HCT116 (cell line): ENCODE data around the gene ATG16L1. TPM values are rescaled to one million over a fixed set of nuclear protein-coding genes. Genes with fewer than 3 reads are reported as not detected.

Experiments
- ATAC-seq: fragments of 200-7000 bp; cut with Tn5 transposase; 2 replicates; pipeline ENCODE4 v1.9.1; 2020; ENCODE audit warnings: mild to moderate bottlenecking, moderate library complexity
- BruUV-seq: library from RNA; stranded (reverse); fragments of 400-500 nt; replicated peaks from 2 replicates; lab custom pipeline; 2021; lab: Mats Ljungman, UMichigan
- CTCF ChIA-PET: fragments of 300-600 bp; sonication (Branson Sonifier 250); formaldehyde crosslinking; loops from one replicate; lab custom pipeline; 2021; ENCODE audit warnings: antibody characterized with exemption; lab: Charles Lee
- POLR2A ChIA-PET: fragments of 300-600, 350-600 bp; sonication (Branson Sonifier 250); formaldehyde crosslinking; loops from one replicate; lab custom pipeline; 2021; ENCODE audit warnings: antibody characterized with exemption; lab: Charles Lee
- RAD21 ChIA-PET, 2 experiments: fragments of 300-600 bp; sonication (Branson Sonifier 250); formaldehyde crosslinking; loops; one replicate each; lab custom pipeline; 2023; ENCODE audit warnings: low total read pairs in 2 of 2; ENCODE audit not compliant: uncharacterized antibody in 2 of 2, unreplicated experiment in 2 of 2, low non-redundant PET in 1 of 2; lab: Charles Lee
- DNase-seq: peaks from one replicate; pipeline ENCODE4 v3.0.0-alpha.2; 2010; ENCODE audit warnings: low read depth, low spot score
- H2AFZ ChIP-seq: fragments of 200-600 bp; shearing (Covaris generic), sonication (generic); 2 replicates; pipeline ENCODE4 v1.6.1; 2017; ENCODE audit warnings: low read depth, mixed run types, mixed read lengths, antibody characterized with exemption, low read length; ENCODE audit not compliant: poor library complexity, severe bottlenecking
- H3K27ac ChIP-seq: 2 replicates; pipeline ENCODE4 v1.5.1; 2012; ENCODE audit warnings: low read depth, low read length
- H3K27me3 ChIP-seq: fragments of 200-600 bp; sonication (generic); 2 replicates; pipeline ENCODE4 v1.6.1; 2016; ENCODE audit warnings: mixed run types, low read length, mixed read lengths; ENCODE audit not compliant: insufficient read depth
- H3K36me3 ChIP-seq, 2 experiments: fragments of 200-500 bp in 1 of 2; fragments of 200-600 bp in 1 of 2; sonication (Bioruptor generic) in 1 of 2; sonication (generic) in 1 of 2; 2 replicates each; pipeline versions ENCODE4 v1.5.1 to v1.6.1; 2014 to 2016; ENCODE audit warnings: low read length in 2 of 2, inconsistent platforms in 1 of 2, mixed read lengths in 1 of 2, mixed run types in 1 of 2; ENCODE audit not compliant: insufficient read depth in 2 of 2, control insufficient read depth in 1 of 2
- H3K4me1 ChIP-seq, 2 experiments: fragments of 200-600 bp in 1 of 2; sonication (generic) in 1 of 2; 2 replicates each; pipeline versions ENCODE4 v1.5.1 to v1.6.1; 2012 to 2017; ENCODE audit warnings: low read length in 2 of 2, inconsistent platforms in 1 of 2, mild to moderate bottlenecking in 1 of 2, mixed read lengths in 1 of 2, mixed run types in 1 of 2, moderate library complexity in 1 of 2; ENCODE audit not compliant: insufficient read depth in 2 of 2, control insufficient read depth in 1 of 2
- H3K4me2 ChIP-seq: fragments of 200-600 bp; sonication (generic); 2 replicates; pipeline ENCODE4 v1.6.1; 2017; ENCODE audit warnings: mixed run types, low read length, mixed read lengths
- H3K4me3 ChIP-seq, 2 experiments: fragments of 200-600 bp in 1 of 2; sonication (generic) in 1 of 2; replicated peaks in 1 of 2; 2 replicates each; pipeline ENCODE4 v1.5.1; 2011 to 2016; ENCODE audit warnings: low read length in 2 of 2, control low read depth in 1 of 2, low read depth in 1 of 2, mild to moderate bottlenecking in 1 of 2, mixed read lengths in 1 of 2, mixed run types in 1 of 2
- H3K79me2 ChIP-seq: fragments of 200-600 bp; sonication (generic); 2 replicates; pipeline ENCODE4 v1.6.1; 2017; ENCODE audit warnings: mild to moderate bottlenecking, mixed run types, low read length, moderate library complexity, mixed read lengths; ENCODE audit not compliant: insufficient read depth
- H3K9ac ChIP-seq: fragments of 200-600 bp; sonication (generic); 2 replicates; pipeline ENCODE4 v1.6.1; 2016; ENCODE audit warnings: low read length, mixed read lengths
- H3K9me2 ChIP-seq: fragments of 200-600 bp; sonication (generic), shearing (Covaris generic); 2 replicates; pipeline ENCODE4 v1.6.1; 2017; ENCODE audit warnings: mixed run types, mild to moderate bottlenecking, moderate library complexity; ENCODE audit not compliant: insufficient read depth
- H3K9me3 ChIP-seq, 2 experiments: fragments of 200-500 bp in 1 of 2; fragments of 200-600 bp in 1 of 2; sonication (Bioruptor generic) in 1 of 2; sonication (generic) in 1 of 2; 2 replicates each; pipeline ENCODE4 v1.6.1; 2014 to 2017; ENCODE audit warnings: low read length in 2 of 2, mixed read lengths in 2 of 2, inconsistent platforms in 1 of 2, low read depth in 1 of 2, mild to moderate bottlenecking in 1 of 2, mixed run types in 1 of 2, moderate library complexity in 1 of 2; ENCODE audit not compliant: control insufficient read depth in 1 of 2, insufficient read depth in 1 of 2
- H4K20me1 ChIP-seq: fragments of 200-600 bp; sonication (generic), shearing (Covaris generic); 2 replicates; pipeline ENCODE4 v1.6.1; 2017; ENCODE audit warnings: mixed run types, mild to moderate bottlenecking, moderate library complexity; ENCODE audit not compliant: insufficient read depth
- CBX3 ChIP-seq: IDR thresholded peaks from 2 replicates; pipeline ENCODE4 v1.6.1; 2012; ENCODE audit warnings: low read depth
- CEBPB ChIP-seq: IDR thresholded peaks from 2 replicates; pipeline ENCODE4 v1.6.1; 2012; ENCODE audit warnings: low read depth
- EGR1 ChIP-seq: IDR thresholded peaks from 2 replicates; pipeline ENCODE4 v1.6.1; 2012; ENCODE audit warnings: low read depth
- EZH2phosphoT487 ChIP-seq: fragments of 200-600 bp; IDR thresholded peaks from 2 replicates; pipeline ENCODE4 v1.6.1; 2018; ENCODE audit warnings: antibody characterized with exemption, borderline replicate concordance
- FOSL1 ChIP-seq: IDR thresholded peaks from 2 replicates; pipeline ENCODE4 v1.6.1; 2012; ENCODE audit warnings: low read depth
- POLR2A ChIP-seq: IDR thresholded peaks from 2 replicates; pipeline ENCODE4 v1.7.0; 2011; ENCODE audit warnings: borderline replicate concordance; ENCODE audit not compliant: insufficient read depth, insufficient read length; ENCODE audit errors: extremely low read depth
- RAD21 ChIP-seq: IDR thresholded peaks from 2 replicates; pipeline ENCODE4 v1.6.1; 2012; ENCODE audit warnings: low read depth, mild to moderate bottlenecking
- SIN3A ChIP-seq: IDR thresholded peaks from 2 replicates; pipeline ENCODE4 v1.6.1; 2012; ENCODE audit warnings: low read depth
- SP1 ChIP-seq: IDR thresholded peaks from 2 replicates; pipeline ENCODE4 v1.6.1; 2012; ENCODE audit warnings: low read depth
- SRF ChIP-seq: IDR thresholded peaks from 2 replicates; pipeline ENCODE4 v1.6.1; 2012; ENCODE audit warnings: low read depth
- TCF7L2 ChIP-seq: IDR thresholded peaks from 2 replicates; pipeline ENCODE4 v1.7.0; 2011; ENCODE audit warnings: borderline replicate concordance, inconsistent platforms; ENCODE audit not compliant: insufficient read depth, insufficient read length; ENCODE audit errors: extremely low read depth
- ZFX ChIP-seq: fragments of 450-650 bp; IDR thresholded peaks from 2 replicates; pipeline ENCODE4 v1.6.1; 2017
- ZNF274 ChIP-seq: fragments of 200-500 bp; sonication (Bioruptor generic); IDR thresholded peaks from 2 replicates; pipeline ENCODE4 v1.6.1; 2014; ENCODE audit warnings: mild to moderate bottlenecking, low read depth, low read length, inconsistent platforms
- intact Hi-C: fragments of 100-400 bp; cut with micrococcal nuclease; formaldehyde crosslinking; loops from 2 replicates; pipeline ENCODE4 v1.10.0; 2022
- total RNA-seq: library from RNA; stranded (reverse); gene quantifications from one replicate; pipeline ENCODE4 v1.2.1, GENCODE V29; 2021; ENCODE audit not compliant: unreplicated experiment
- TF ChIP-seq, protein P1 (sequence below): IDR thresholded peaks from 2 replicates; pipeline ENCODE4 v1.6.1; 2012
- TF ChIP-seq, protein P2 (sequence below), 3 experiments: fragments of 200-600 bp in 1 of 3; sonication (generic) in 1 of 3; IDR thresholded peaks in 2 of 3; conservative IDR thresholded peaks in 1 of 3; 2 replicates each; pipeline ENCODE4 v1.5.1; 2012 to 2017; ENCODE audit warnings: low read depth in 2 of 3, low read length in 2 of 3, antibody characterized with exemption in 1 of 3, borderline replicate concordance in 1 of 3, control low read depth in 1 of 3, mild to moderate bottlenecking in 1 of 3, mixed read lengths in 1 of 3, mixed run types in 1 of 3, moderate library complexity in 1 of 3; ENCODE audit not compliant: insufficient read depth in 1 of 3
- TF ChIP-seq, protein P3 (sequence below): IDR thresholded peaks from 2 replicates; pipeline ENCODE4 v1.6.1; 2012

Gene ATG16L1
- total RNA-seq, 1 experiment from 2014 or later: 43.4 TPM

DNA sequence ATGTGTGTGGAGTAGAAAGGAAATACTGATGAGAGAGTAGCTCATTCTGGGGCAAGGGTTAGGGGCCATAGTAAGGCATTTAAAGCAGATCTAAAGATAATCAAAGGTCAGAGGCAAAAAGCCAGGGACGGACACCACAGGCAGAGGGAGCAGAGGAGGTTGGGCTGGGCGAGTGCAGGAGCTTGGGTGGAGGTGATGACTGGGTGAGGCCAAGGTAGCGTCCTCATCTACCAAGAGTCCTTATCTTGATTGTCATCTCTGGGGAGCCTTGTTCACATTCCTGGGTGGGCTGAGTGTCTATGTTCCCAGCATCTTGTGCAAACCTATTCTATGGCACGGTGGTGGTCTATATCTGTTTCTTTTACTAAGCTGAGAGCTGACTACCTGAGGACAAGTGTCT is 30.1 kb downstream of the ATG16L1 start:
- Histone ChIP-seq H3K9ac (no peak overlapping the region), H3K36me3 (peaks cover 66 to 69% of the 10 kb centered on the region in 2 experiments)
- intact Hi-C loops: loop anchor here (10.0 kb wide), 1 partner anchor 163 kb away; no protein-coding TSS in a partner anchor
- RAD21 ChIA-PET: no interaction called here
- TF ChIP-seq, protein P1, sequence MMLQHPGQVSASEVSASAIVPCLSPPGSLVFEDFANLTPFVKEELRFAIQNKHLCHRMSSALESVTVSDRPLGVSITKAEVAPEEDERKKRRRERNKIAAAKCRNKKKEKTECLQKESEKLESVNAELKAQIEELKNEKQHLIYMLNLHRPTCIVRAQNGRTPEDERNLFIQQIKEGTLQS: no peak
- TF ChIP-seq EZH2phosphoT487 (no peak), ZFX (no peak)
- TF ChIP-seq, all 23 proteins: peak for 0
- Histone ChIP-seq H3K9me2 (no peaks in the 10 kb centered on the region), H3K4me3 (no peak overlapping the region), H3K4me2 (no peak overlapping the region), H3K4me1 (no peaks in the 10 kb centered on the region), H3K9me3 (no peaks in the 10 kb centered on the region), H3K27me3 (no peaks in the 10 kb centered on the region), H4K20me1 (no peaks in the 10 kb centered on the region), H2AFZ (no peak overlapping the region), H3K79me2 (peaks cover 3% of the 10 kb centered on the region; the same call in 1 of the 2 replicates), H3K27ac (no peak overlapping the region)
- ATAC-seq: no peak
- DNase-seq: no peak
- CTCF ChIA-PET: no interaction called here
- BruUV-seq: no TSS peak
- POLR2A ChIA-PET: no interaction called here

DNA sequence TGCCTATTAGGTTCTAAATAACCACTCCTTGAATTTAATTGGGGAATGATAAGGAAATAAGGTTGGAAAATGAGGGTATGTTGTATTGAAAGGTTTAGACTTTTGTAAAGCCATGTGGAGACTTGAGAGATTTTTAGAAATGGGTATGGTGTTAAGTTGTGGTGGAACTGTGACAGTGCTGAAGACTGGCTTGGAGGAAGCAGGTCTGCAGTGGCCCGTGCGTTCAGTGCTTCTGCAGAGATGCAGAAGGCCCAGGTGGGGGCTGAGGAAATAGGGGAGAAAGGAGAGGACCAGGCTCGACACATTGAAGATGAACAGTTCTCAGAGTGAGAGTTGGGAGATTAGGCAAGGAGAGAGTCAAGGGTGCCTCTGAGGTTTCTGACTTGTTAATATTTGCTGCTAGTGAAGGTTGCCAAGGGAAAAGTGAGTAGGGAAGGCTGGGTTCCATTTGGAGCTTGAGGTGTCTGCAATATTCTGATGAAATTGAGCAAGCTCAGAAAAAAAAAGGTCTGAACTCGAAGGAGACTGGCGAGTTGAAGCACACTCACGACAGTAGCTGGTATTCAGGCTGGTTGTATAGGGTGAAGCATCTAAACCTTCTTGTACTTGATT is 30.6 kb downstream of the ATG16L1 start:
- H3K9ac ChIP-seq: no peak overlapping the region
- POLR2A ChIA-PET: no interaction called here

More for the DNA sequence above, 30.6 kb downstream of the ATG16L1 start:
- no peak for DNase-seq
- Histone ChIP-seq H3K27ac (no peak overlapping the region), H3K79me2 (peaks cover 3% of the 10 kb centered on the region; the same call in 1 of the 2 replicates), H4K20me1 (no peaks in the 10 kb centered on the region)
- BruUV-seq: no TSS peak
- TF ChIP-seq RAD21: no peak
- no peak for TF ChIP-seq CEBPB
- TF ChIP-seq EGR1: no peak
- no peak for TF ChIP-seq SP1
- no peak for TF ChIP-seq ZNF274
- no peak for TF ChIP-seq CBX3
- TF ChIP-seq POLR2A: no peak
- TF ChIP-seq SIN3A: no peak
- TF ChIP-seq, protein P1: no peak
- TF ChIP-seq, protein P2, sequence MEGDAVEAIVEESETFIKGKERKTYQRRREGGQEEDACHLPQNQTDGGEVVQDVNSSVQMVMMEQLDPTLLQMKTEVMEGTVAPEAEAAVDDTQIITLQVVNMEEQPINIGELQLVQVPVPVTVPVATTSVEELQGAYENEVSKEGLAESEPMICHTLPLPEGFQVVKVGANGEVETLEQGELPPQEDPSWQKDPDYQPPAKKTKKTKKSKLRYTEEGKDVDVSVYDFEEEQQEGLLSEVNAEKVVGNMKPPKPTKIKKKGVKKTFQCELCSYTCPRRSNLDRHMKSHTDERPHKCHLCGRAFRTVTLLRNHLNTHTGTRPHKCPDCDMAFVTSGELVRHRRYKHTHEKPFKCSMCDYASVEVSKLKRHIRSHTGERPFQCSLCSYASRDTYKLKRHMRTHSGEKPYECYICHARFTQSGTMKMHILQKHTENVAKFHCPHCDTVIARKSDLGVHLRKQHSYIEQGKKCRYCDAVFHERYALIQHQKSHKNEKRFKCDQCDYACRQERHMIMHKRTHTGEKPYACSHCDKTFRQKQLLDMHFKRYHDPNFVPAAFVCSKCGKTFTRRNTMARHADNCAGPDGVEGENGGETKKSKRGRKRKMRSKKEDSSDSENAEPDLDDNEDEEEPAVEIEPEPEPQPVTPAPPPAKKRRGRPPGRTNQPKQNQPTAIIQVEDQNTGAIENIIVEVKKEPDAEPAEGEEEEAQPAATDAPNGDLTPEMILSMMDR (IDR thresholded peaks at IDR 0.05 in 2 of 3, conservative IDR thresholded peaks at IDR 0.05 in 1 of 3; ENCODE audit: borderline replicate concordance in 1 of 3, insufficient read depth in 1 of 3, low read depth in 2 of 3, low read length in 2 of 3): no peak
- TF ChIP-seq TCF7L2: no peak
- no peak for TF ChIP-seq EZH2phosphoT487
- TF ChIP-seq FOSL1: no peak
- TF ChIP-seq, protein P3, sequence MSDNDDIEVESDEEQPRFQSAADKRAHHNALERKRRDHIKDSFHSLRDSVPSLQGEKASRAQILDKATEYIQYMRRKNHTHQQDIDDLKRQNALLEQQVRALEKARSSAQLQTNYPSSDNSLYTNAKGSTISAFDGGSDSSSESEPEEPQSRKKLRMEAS: no peak
- TF ChIP-seq SRF: no peak
- TF ChIP-seq, all 23 proteins: peak for 0
- Histone ChIP-seq H3K27me3 (no peaks in the 10 kb centered on the region), H3K36me3 (peaks cover 61 to 72% of the 10 kb centered on the region in 2 experiments), H3K4me2 (no peak overlapping the region), H3K4me1 (no peaks in the 10 kb centered on the region), H3K9me2 (no peaks in the 10 kb centered on the region), H3K9me3 (no peaks in the 10 kb centered on the region), H2AFZ (no peak overlapping the region), H3K4me3 (no peak overlapping the region)
- intact Hi-C loops: loop anchor here (10.0 kb wide), 1 partner anchor 163 kb away; no protein-coding TSS in a partner anchor
- ATAC-seq: no peak
- CTCF ChIA-PET: no interaction called here
- RAD21 ChIA-PET: no interaction called here
